DOHH2 (cell line): ENCODE measurements around the gene KPNB1.

Experiments
- EZH2phosphoT487 ChIP-seq: fragments of 200-600 bp; sonication (generic); IDR thresholded peaks from 2 replicates; pipeline ENCODE4 v1.6.1; 2017; ENCODE audit warnings: borderline replicate concordance, mild to moderate bottlenecking, antibody characterized with exemption, low read length, moderate library complexity, mixed read lengths
- TF ChIP-seq, protein P1 (sequence below): fragments of 200-600 bp; sonication (generic); IDR thresholded peaks from one replicate; pipeline ENCODE4 v1.5.1; 2014; ENCODE audit warnings: antibody characterized with exemption, mild to moderate bottlenecking, low read depth, low read length; ENCODE audit not compliant: poor library complexity, severe bottlenecking

DNA sequence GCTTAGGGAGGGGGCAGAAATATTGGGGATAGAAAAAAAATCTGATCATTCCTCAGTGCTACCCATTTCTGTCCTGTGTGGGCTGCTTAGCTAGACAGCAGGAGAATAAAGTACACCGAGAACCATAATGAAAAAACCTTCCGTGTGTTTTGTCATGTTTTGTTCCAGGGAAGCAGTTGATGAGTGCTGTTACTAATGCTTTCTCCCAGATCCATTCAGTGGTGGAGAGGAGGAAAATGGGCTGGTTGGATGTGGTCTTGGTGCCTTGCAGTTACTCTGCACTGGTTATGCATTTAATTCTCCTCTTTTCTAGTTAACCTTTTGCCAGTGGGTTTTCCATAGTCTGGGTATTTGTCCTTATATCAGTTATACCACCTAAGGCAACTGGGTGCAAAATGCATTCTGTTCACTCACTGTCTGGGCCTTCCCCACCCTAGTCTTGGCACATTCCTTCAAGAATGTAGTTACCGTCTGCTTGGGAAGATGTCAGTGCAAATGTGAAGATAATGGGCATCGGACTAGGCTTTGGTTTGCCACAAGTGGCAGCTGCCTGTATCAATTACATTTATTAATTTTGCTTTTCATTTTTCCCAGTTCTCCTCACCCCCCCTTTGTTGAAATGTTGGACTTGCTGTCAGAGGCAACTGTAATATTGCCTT lies 34.9 kb downstream of the KPNB1 start:
- TF ChIP-seq, protein P1, sequence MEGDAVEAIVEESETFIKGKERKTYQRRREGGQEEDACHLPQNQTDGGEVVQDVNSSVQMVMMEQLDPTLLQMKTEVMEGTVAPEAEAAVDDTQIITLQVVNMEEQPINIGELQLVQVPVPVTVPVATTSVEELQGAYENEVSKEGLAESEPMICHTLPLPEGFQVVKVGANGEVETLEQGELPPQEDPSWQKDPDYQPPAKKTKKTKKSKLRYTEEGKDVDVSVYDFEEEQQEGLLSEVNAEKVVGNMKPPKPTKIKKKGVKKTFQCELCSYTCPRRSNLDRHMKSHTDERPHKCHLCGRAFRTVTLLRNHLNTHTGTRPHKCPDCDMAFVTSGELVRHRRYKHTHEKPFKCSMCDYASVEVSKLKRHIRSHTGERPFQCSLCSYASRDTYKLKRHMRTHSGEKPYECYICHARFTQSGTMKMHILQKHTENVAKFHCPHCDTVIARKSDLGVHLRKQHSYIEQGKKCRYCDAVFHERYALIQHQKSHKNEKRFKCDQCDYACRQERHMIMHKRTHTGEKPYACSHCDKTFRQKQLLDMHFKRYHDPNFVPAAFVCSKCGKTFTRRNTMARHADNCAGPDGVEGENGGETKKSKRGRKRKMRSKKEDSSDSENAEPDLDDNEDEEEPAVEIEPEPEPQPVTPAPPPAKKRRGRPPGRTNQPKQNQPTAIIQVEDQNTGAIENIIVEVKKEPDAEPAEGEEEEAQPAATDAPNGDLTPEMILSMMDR = no peak
- no peak for TF ChIP-seq EZH2phosphoT487
